Subcutaneous adipose tissue (tissue), 4 donors: Measurements from ENCODE around the gene RAB7B. TPM values are rescaled to one million over a fixed set of nuclear protein-coding genes. Genes with fewer than 3 reads are reported as not detected.

Experiments
- CTCF ChIP-seq: fragments of 450-650 bp; IDR thresholded peaks from one replicate; pipeline ENCODE4 v1.5.1; 2016; ENCODE audit warnings: low read depth, mild to moderate bottlenecking, control low read depth, antibody characterized with exemption, moderate library complexity
- total RNA-seq, 4 donors: library from RNA; depleted of rRNA; stranded (reverse); fragments of >200 nt; gene quantifications; one replicate each; pipeline ENCODE4 v1.1.0, GENCODE V29; 2016

RAB7B gene
- total RNA-seq, 4 donors from 2014 or later = 1.7 to 24.5 (median 7.5) TPM

GRCh38 chr1:206012086-206012859 lies 9.1 kb upstream of the RAB7B start:
- TF ChIP-seq CTCF = no peak

GRCh38 chr1:206011057-206011456 lies 7.9 kb upstream of the RAB7B start:
- TF ChIP-seq CTCF = no peak

- no peak for TF ChIP-seq CTCF
Observed at GRCh38 chr1:206010060-206010459, 6.9 kb upstream of the RAB7B start.

- TF ChIP-seq CTCF = no peak
Observed at GRCh38 chr1:206006946-206007345, 3.8 kb upstream of the RAB7B start.

- TF ChIP-seq CTCF = no peak
Observed at GRCh38 chr1:206005778-206006180, 2.6 kb upstream of the RAB7B start.

- no peak for TF ChIP-seq CTCF
Observed at GRCh38 chr1:206005234-206005633, 2.0 kb upstream of the RAB7B start.

- no peak for TF ChIP-seq CTCF
Observed at GRCh38 chr1:206004826-206005225, 1.6 kb upstream of the RAB7B start.
